ENCODE data around the gene TSPYL2.

The TSPYL2 gene

DNA sequence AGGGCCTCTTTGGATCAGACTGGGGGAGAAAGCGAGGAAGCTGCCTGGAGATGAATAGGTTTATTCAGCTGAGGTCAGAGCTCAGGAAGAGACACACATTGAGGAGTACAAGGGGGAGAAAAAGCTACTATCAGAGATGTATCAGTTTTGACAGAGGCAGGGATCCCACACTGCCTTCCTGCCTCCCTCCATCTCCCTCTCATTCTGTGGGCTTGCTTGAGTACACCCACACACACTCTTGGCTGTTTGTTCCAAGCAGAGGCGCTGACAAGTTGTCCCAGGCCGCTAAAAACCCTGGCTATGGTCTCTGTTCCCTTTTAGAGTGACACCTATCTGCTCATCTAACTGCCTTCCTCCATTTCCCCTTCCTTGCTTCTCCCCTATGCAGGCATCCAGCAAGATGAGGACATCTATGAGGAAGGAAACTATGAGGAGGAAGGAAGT is 5.2 kb downstream of the TSPYL2 start:
- Histone ChIP-seq H3K79me2 (ENCODE audit: control insufficient read depth, low read length) (peaks cover 21% of the 10 kb centered on the region), H3K27me3 (ENCODE audit: control insufficient read depth, low read length) (no peaks in the 10 kb centered on the region), H3K4me1 (ENCODE audit: control insufficient read depth, low read length) (peaks cover 24% of the 10 kb centered on the region), H3F3A (ENCODE audit: control insufficient read depth, insufficient read depth) (no peaks in the 10 kb centered on the region), H3K36me3 (ENCODE audit: control insufficient read depth, low read length) (peaks cover 49% of the 10 kb centered on the region), H3K4me3 (ENCODE audit: low read length) (no peak overlapping the region), H3K4me2 (ENCODE audit: low read length) (no peak overlapping the region), H3K9me2 (replicated peaks; ENCODE audit: control insufficient read depth, low read length) (no peaks in the 10 kb centered on the region), H3K9me3 (ENCODE audit: control insufficient read depth, insufficient read depth, low read length) (no peaks in the 10 kb centered on the region), H4K20me1 (ENCODE audit: control insufficient read depth, insufficient read depth, low read depth, low read length) (0 out of 2 replicates have a peak, but pooled peaks cover 4% of the 10 kb centered on the region), H3K27ac (ENCODE audit: low read depth, low read length) (no peak overlapping the region)
- TF ChIP-seq, protein P1, sequence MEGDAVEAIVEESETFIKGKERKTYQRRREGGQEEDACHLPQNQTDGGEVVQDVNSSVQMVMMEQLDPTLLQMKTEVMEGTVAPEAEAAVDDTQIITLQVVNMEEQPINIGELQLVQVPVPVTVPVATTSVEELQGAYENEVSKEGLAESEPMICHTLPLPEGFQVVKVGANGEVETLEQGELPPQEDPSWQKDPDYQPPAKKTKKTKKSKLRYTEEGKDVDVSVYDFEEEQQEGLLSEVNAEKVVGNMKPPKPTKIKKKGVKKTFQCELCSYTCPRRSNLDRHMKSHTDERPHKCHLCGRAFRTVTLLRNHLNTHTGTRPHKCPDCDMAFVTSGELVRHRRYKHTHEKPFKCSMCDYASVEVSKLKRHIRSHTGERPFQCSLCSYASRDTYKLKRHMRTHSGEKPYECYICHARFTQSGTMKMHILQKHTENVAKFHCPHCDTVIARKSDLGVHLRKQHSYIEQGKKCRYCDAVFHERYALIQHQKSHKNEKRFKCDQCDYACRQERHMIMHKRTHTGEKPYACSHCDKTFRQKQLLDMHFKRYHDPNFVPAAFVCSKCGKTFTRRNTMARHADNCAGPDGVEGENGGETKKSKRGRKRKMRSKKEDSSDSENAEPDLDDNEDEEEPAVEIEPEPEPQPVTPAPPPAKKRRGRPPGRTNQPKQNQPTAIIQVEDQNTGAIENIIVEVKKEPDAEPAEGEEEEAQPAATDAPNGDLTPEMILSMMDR (IDR thresholded peaks at IDR 0.05; ENCODE audit: low read depth, low read length, poor library complexity, severe bottlenecking), result no peak
- no peak for TF ChIP-seq EZH2phosphoT487 (IDR thresholded peaks at IDR 0.05; ENCODE audit: borderline replicate concordance, low read length)

DNA sequence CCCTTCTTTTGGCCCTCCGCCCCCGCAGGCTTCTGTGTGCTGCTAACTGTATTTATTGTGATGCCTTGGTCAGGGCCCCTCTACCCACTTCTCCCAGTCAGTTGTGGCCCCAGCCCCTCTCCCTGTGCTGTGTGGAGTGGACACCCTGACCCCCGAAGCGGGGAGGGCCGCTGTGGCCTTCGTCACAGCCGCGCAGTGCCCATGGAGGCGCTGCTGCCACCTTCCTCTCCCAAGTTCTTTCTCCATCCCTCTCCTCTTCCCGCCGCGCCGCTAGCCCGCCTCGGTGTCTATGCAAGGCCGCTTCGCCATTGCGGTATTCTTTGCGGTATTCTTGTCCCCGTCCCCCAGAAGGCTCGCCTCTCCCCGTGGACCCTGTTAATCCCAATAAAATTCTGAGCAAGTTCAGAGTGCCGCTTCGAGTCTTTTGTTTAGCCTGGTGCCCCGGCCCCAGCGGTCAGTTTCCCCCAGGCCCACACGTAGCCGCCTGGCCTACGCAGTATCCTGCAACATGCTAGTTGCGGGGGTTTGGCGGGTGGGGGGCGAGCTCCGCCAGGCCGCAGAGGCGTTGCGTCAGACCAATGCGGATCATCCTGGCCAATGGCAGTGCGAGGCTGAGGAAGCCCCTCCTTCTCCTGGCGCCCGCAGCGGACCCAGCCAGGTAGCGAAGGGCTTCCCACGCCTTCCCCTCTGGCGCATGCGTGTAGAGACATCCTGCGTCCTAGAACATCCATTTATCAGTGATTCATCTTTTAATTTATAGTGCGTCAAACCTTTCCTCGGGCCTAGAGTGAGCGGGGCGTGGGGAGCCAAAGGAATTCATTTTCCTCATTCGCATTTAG is 6.2 kb downstream of the TSPYL2 start:
- H3K79me2 ChIP-seq (ENCODE audit: control insufficient read depth, low read length), result peaks cover 11% of the 10 kb centered on the region
- no peak overlapping the region for H3K27ac ChIP-seq (ENCODE audit: low read depth, low read length)
- no peaks in the 10 kb centered on the region for H3K9me2 ChIP-seq (replicated peaks; ENCODE audit: control insufficient read depth, low read length)
- no peaks in the 10 kb centered on the region for H3K9me3 ChIP-seq (ENCODE audit: control insufficient read depth, insufficient read depth, low read length)
- peaks cover under 1% of the 10 kb centered on the region; the same call in 1 of the 2 replicates for H3F3A ChIP-seq (ENCODE audit: control insufficient read depth, insufficient read depth)
- H4K20me1 ChIP-seq (ENCODE audit: control insufficient read depth, insufficient read depth, low read depth, low read length), result 0 out of 2 replicates have a peak, but pooled peaks cover under 1% of the 10 kb centered on the region
- TF ChIP-seq, protein P1 (IDR thresholded peaks at IDR 0.05; ENCODE audit: low read depth, low read length, poor library complexity, severe bottlenecking), result no peak
- no peak for TF ChIP-seq EZH2phosphoT487 (IDR thresholded peaks at IDR 0.05; ENCODE audit: borderline replicate concordance, low read length)
- H3K27me3 ChIP-seq (ENCODE audit: control insufficient read depth, low read length), result no peaks in the 10 kb centered on the region
- H3K4me3 ChIP-seq (ENCODE audit: low read length), result peak overlapping the region; percentile 59
- H3K4me2 ChIP-seq (ENCODE audit: low read length), result peak overlapping the region; percentile 58
- peaks cover 23% of the 10 kb centered on the region for H3K4me1 ChIP-seq (ENCODE audit: control insufficient read depth, low read length)
- H3K36me3 ChIP-seq (ENCODE audit: control insufficient read depth, low read length), result peaks cover 46% of the 10 kb centered on the region

DNA sequence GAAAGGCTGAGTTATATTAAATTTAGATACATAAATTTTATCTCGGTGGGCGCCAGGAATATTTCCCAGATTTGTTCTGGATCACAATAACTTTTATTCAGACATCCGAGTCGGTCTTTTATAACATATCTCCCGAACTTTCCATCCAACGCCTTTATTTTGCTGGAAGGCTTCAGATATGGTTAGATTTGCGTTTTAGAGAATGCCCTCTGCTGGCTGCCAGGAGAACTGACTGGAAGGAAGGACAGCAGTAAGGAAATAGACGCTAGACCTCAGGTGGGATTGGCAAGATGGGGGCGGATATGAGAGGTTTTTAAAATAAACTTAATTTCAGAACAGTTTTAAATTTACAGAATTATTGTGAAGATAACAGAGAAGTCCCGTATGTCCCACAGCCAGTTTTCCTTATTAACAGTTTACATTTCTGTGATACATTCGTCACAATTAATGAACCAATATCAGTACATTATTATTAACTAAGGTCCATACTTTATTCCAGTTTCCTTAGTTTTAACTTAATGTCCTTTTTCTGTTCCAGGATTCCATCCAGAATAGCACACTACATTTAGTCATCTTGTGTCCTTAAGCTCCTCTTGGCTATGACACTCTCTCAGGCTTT is 7.2 kb downstream of the TSPYL2 start:
- H3K9me3 ChIP-seq (ENCODE audit: control insufficient read depth, insufficient read depth, low read length), result no peaks in the 10 kb centered on the region
- H3K27me3 ChIP-seq (ENCODE audit: control insufficient read depth, low read length), result no peaks in the 10 kb centered on the region
- H3K79me2 ChIP-seq (ENCODE audit: control insufficient read depth, low read length), result peaks cover 2% of the 10 kb centered on the region
- H3K4me2 ChIP-seq (ENCODE audit: low read length), result peak overlapping the region; percentile 58
- H3K4me3 ChIP-seq (ENCODE audit: low read length), result peak overlapping the region; percentile 59
- peaks cover 36% of the 10 kb centered on the region for H3K36me3 ChIP-seq (ENCODE audit: control insufficient read depth, low read length)
- peaks cover 18% of the 10 kb centered on the region for H3K4me1 ChIP-seq (ENCODE audit: control insufficient read depth, low read length)
- TF ChIP-seq EZH2phosphoT487 (IDR thresholded peaks at IDR 0.05; ENCODE audit: borderline replicate concordance, low read length), result no peak
- TF ChIP-seq, protein P1 (IDR thresholded peaks at IDR 0.05; ENCODE audit: low read depth, low read length, poor library complexity, severe bottlenecking), result peak; percentile 60
- H3K27ac ChIP-seq (ENCODE audit: low read depth, low read length), result no peak overlapping the region
- peaks cover 3% of the 10 kb centered on the region; the same call in 1 of the 2 replicates for H3F3A ChIP-seq (ENCODE audit: control insufficient read depth, insufficient read depth)
- no peaks in the 10 kb centered on the region for H3K9me2 ChIP-seq (replicated peaks; ENCODE audit: control insufficient read depth, low read length)
- H4K20me1 ChIP-seq (ENCODE audit: control insufficient read depth, insufficient read depth, low read depth, low read length), result no peaks in the 10 kb centered on the region
